ENCODE results near the gene EID2B. TPM values are rescaled to one million over a fixed set of nuclear protein-coding genes. Genes with fewer than 3 reads are reported as not detected.

Gene EID2B
- total RNA-seq, 1 experiment from 2014 or later = 3.4 TPM

DNA sequence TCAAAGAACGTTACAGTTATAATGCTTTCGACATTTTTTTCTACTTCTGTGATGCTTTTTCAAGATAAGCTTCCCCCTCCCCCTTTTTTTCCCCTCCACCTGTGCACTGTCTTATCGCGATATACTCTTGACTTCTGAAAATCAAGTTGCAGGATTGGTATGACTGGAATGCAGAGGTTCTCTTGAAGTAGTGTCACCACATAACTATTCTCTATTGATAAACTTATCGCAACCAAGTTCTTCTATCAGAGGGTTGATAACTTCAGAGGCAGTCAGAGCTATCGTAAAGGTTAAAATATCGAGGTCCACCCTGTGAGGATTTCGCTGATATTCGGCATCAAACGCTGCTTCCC, 6.5 kb upstream of the EID2B start:
- TF ChIP-seq EZH2 (IDR thresholded peaks at IDR 0.05; ENCODE audit: borderline replicate concordance, low read depth, low read length, poor library complexity, severe bottlenecking) = no peak
- TF ChIP-seq, protein P1, sequence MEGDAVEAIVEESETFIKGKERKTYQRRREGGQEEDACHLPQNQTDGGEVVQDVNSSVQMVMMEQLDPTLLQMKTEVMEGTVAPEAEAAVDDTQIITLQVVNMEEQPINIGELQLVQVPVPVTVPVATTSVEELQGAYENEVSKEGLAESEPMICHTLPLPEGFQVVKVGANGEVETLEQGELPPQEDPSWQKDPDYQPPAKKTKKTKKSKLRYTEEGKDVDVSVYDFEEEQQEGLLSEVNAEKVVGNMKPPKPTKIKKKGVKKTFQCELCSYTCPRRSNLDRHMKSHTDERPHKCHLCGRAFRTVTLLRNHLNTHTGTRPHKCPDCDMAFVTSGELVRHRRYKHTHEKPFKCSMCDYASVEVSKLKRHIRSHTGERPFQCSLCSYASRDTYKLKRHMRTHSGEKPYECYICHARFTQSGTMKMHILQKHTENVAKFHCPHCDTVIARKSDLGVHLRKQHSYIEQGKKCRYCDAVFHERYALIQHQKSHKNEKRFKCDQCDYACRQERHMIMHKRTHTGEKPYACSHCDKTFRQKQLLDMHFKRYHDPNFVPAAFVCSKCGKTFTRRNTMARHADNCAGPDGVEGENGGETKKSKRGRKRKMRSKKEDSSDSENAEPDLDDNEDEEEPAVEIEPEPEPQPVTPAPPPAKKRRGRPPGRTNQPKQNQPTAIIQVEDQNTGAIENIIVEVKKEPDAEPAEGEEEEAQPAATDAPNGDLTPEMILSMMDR (conservative IDR thresholded peaks at IDR 0.05; ENCODE audit: low read depth, low read length) = no peak
- H3K4me3 ChIP-seq (ENCODE audit: low read depth, low read length, poor library complexity, severe bottlenecking) = peak overlapping the region; percentile 79
- peaks cover 10% of the 10 kb centered on the region for H3K4me1 ChIP-seq (ENCODE audit: insufficient read depth, low read length, poor library complexity, severe bottlenecking)
- H3K9me3 ChIP-seq (ENCODE audit: low read depth, low read length, poor library complexity, severe bottlenecking) = no peaks in the 10 kb centered on the region
- no peak for DNase-seq (ENCODE audit: low spot score)
- no peaks in the 10 kb centered on the region for H3K27me3 ChIP-seq (replicated peaks; ENCODE audit: insufficient read depth, low read depth, low read length, poor library complexity)
- H3K36me3 ChIP-seq (ENCODE audit: insufficient read depth, low read length, poor library complexity, severe bottlenecking) = no peaks in the 10 kb centered on the region
- ChIA-PET POLR2A (ENCODE audit: low non-redundant PET) (interaction anchor here (1.1 kb wide), 1 partner anchor 103 kb away, joined by 4 read pairs; the partner anchor contains the start of gene RPS16), CTCF (no interaction called here)
- H3K27ac ChIP-seq (ENCODE audit: low read depth, low read length, poor library complexity, severe bottlenecking) = peak overlapping the region; percentile 86
- no TSS peak for BruUV-seq (replicated peaks)
- intact Hi-C loops (cut with micrococcal nuclease; ENCODE audit: unreplicated experiment) = loop anchor here (10.0 kb wide), 1 partner anchor 424 kb away; no protein-coding TSS in a partner anchor

DNA sequence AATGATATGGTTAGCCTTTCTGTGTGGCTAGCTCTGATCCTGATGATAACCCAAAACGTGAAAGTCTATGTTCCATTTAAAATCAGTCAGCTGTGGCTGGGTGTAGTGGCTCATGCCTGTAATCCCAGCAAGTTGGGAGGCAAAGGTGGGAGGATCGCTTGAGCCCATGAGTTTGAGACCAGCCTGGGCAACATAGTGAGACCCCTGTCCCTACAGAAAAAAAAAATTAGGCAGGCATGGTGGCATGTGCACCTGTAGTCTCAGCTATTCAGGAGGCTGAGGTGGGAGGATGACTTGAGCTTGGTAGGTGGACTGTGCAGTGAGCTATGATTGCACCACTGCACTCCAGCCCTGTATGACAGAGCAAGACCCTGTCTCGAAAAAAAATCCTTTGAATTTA, 1.1 kb upstream of the EID2B start:
- H3K4me3 ChIP-seq (ENCODE audit: low read depth, low read length, poor library complexity, severe bottlenecking) = no peak overlapping the region
- BruUV-seq (replicated peaks) = no TSS peak
- H3K27ac ChIP-seq (ENCODE audit: low read depth, low read length, poor library complexity, severe bottlenecking) = no peak overlapping the region
- intact Hi-C loops (cut with micrococcal nuclease; ENCODE audit: unreplicated experiment) = loop anchor here (2.0 to 10.0 kb wide), 4 partner anchors 53 to 419 kb away; partner anchors contain the start of gene TIMM50
- no peaks in the 10 kb centered on the region for H3K36me3 ChIP-seq (ENCODE audit: insufficient read depth, low read length, poor library complexity, severe bottlenecking)
- H3K27me3 ChIP-seq (replicated peaks; ENCODE audit: insufficient read depth, low read depth, low read length, poor library complexity) = no peaks in the 10 kb centered on the region
- H3K9me3 ChIP-seq (ENCODE audit: low read depth, low read length, poor library complexity, severe bottlenecking) = no peaks in the 10 kb centered on the region
- no peak for TF ChIP-seq EZH2 (IDR thresholded peaks at IDR 0.05; ENCODE audit: borderline replicate concordance, low read depth, low read length, poor library complexity, severe bottlenecking)
- TF ChIP-seq, protein P1 (conservative IDR thresholded peaks at IDR 0.05; ENCODE audit: low read depth, low read length) = no peak
- DNase-seq (ENCODE audit: low spot score) = no peak
- POLR2A ChIA-PET (ENCODE audit: low non-redundant PET) = no interaction called here
- CTCF ChIA-PET = no interaction called here
- H3K4me1 ChIP-seq (ENCODE audit: insufficient read depth, low read length, poor library complexity, severe bottlenecking) = peaks cover 10% of the 10 kb centered on the region

DNA sequence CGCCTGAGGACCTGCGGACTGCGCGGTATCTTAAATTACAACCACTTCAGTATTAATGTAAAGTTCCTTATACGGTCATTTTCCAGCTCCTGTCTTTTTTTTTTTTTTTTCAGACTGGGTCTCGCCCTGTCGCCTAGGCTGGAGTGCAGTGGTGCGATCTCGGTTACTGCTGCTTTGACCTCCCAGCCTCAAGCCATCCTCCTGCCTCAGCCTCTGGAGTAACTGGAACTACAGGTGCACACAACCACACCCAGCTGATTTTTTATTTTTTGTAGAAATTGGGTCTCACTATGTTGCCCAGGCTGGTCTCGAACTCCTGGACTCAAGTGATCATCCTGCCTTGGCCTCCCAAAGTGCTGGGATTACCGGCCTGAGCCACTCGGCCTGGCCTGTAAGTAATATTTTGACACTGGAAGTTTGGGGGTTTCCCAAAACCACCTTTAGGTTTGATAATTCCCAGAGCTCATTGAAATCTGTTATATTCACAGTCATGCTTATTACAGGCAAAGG, 406 bp upstream of the EID2B start:
- H3K27me3 ChIP-seq (replicated peaks; ENCODE audit: insufficient read depth, low read depth, low read length, poor library complexity) = no peaks in the 10 kb centered on the region
- no TSS peak for BruUV-seq (replicated peaks)
- ChIA-PET POLR2A (ENCODE audit: low non-redundant PET) (no interaction called here), CTCF (interaction anchor here (0.7 to 1.3 kb wide), 2 partner anchors 13 to 93 kb away, joined by 5 to 8 read pairs; no protein-coding TSS in a partner anchor)
- no peak for DNase-seq (ENCODE audit: low spot score)
- peaks cover 10% of the 10 kb centered on the region for H3K4me1 ChIP-seq (ENCODE audit: insufficient read depth, low read length, poor library complexity, severe bottlenecking)
- intact Hi-C loops (cut with micrococcal nuclease; ENCODE audit: unreplicated experiment) = loop anchor here (2.0 to 10.0 kb wide), 4 partner anchors 52 to 418 kb away; partner anchors contain the start of gene TIMM50
- no peaks in the 10 kb centered on the region for H3K36me3 ChIP-seq (ENCODE audit: insufficient read depth, low read length, poor library complexity, severe bottlenecking)
- peak overlapping the region; percentile 81 for H3K4me3 ChIP-seq (ENCODE audit: low read depth, low read length, poor library complexity, severe bottlenecking)
- no peaks in the 10 kb centered on the region for H3K9me3 ChIP-seq (ENCODE audit: low read depth, low read length, poor library complexity, severe bottlenecking)
- H3K27ac ChIP-seq (ENCODE audit: low read depth, low read length, poor library complexity, severe bottlenecking) = no peak overlapping the region
- no peak for TF ChIP-seq EZH2 (IDR thresholded peaks at IDR 0.05; ENCODE audit: borderline replicate concordance, low read depth, low read length, poor library complexity, severe bottlenecking)
- TF ChIP-seq, protein P1 (conservative IDR thresholded peaks at IDR 0.05; ENCODE audit: low read depth, low read length) = no peak

Data from A673 (cell line).